Measurements from ENCODE around the gene JMJD8. TPM values are rescaled to one million over a fixed set of nuclear protein-coding genes. Genes with fewer than 3 reads are reported as not detected.
A peak's percentile ranks its signal among the peaks of the same experiment; 100 is the strongest.
"Not testable (repeated sequence)": the region's sequence is repeated elsewhere in the genome, so short reads cannot be mapped to it uniquely, and the experiment has no call there.

JMJD8 gene
- total RNA-seq, 1 donor from 2014 or later: 28.8 TPM

DNA sequence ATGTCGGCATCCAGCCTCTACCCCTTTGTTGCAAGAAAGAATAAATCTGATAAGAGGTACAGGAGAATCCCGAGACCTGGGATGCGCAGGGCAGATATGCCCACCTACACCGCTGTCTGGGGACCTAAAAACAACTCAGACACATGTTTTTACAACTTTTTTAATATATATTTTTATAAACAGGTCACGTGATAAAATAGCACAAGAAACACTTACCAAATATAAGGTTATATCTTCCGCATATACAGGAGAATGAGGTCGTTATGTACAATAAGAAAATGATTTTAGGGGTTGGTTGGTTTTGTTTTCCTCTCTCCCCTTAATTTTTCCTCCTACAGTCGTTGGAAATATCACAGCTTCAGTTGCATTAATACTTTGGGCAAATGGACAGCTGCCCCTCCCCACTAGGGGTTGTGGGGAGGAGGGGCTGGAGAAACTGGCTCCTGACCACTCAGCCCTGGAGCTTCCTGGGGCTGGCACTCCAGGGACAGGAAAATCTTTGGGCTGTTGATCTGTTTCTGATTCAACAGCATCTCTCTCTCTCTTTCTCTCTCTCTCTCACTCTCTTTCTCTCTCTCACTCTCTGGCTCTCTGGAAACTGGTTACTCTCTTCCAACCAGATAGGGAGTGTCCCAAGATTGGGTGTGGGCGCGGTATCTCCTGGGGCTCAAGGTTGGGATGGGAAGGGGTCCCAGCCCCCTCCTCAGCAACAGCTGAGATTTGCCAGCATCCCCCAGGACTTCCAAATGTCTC, 8.4 kb upstream of the JMJD8 start:
- no peak for DNase-seq (ENCODE audit: low read depth, low spot score)

DNA sequence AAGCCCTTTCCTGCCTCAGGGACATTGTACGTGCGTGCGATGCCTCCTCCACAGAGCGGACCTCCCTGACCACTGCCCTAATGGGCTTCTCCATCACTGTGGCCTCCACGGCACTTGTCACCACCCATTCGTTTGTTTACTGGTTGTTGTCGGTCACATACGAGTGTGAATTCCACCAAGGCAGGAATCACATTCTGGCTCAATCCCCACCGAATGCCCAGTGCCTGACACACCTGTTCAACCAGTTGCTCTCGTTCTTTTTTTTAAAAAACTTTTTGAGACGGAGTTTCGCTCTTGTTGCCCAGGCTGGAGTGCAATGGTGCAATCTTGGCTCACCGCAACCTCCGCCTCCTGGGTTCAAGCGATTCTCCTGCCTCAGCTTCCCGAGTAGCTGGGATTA, 7.1 kb upstream of the JMJD8 start:
- DNase-seq (ENCODE audit: low read depth, low spot score): not testable (repeated sequence)

DNA sequence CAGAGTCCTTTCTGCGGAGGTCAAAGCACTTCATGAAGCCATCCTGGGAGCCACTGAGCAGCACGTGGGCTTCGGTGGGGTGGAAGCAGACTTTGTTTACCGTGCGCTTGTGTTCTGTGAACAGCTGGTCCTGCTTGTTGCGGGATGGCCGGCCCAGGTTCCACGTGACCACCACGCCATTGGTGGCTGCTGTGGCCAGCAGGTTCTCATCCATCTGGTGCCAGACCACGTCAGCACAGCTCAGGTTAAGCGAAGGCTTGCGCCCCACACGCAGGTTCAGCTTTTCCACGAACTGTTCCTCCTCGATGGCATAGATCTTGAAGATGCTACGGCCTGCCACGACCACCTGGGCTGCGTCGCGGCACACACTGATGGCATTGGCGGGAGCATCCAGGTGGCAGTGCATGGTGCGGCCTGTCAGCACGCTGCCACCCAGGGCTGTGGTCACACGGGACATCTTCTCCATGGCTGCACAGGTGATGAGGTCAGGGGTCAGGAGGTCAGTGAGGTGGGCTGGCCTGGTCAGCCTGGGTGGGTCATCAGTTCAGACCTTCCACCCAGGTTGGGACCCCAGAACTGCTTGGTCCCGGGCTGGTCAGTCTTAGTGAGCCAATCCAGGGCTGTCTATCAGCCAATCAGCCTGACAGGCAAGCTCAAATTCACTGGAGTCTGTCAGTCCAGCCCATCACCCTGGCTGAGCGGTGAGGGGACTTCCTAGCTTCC, 5.2 kb upstream of the JMJD8 start:
- no peak for DNase-seq (ENCODE audit: low read depth, low spot score)

DNA sequence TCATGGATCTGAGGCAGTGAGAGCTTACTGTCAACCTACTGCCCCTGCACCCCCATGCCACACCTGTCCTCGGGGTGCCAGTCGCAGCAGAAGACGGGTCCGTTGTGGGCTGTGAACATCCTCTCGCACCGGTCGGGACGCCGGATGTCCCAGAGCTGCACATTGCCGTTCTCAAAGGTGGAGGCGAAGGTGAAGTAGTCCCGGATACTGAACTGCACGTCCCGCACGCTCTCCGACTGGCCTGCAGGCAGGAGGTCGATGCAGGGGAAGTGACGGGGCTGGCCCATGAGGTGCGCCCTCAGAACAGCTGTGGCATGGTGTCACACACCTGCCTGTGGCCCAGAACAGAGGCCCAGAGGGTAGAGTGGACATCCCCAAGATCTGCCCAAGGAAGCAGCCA, 3.4 kb upstream of the JMJD8 start:
- DNase-seq (ENCODE audit: low read depth, low spot score): no peak

DNA sequence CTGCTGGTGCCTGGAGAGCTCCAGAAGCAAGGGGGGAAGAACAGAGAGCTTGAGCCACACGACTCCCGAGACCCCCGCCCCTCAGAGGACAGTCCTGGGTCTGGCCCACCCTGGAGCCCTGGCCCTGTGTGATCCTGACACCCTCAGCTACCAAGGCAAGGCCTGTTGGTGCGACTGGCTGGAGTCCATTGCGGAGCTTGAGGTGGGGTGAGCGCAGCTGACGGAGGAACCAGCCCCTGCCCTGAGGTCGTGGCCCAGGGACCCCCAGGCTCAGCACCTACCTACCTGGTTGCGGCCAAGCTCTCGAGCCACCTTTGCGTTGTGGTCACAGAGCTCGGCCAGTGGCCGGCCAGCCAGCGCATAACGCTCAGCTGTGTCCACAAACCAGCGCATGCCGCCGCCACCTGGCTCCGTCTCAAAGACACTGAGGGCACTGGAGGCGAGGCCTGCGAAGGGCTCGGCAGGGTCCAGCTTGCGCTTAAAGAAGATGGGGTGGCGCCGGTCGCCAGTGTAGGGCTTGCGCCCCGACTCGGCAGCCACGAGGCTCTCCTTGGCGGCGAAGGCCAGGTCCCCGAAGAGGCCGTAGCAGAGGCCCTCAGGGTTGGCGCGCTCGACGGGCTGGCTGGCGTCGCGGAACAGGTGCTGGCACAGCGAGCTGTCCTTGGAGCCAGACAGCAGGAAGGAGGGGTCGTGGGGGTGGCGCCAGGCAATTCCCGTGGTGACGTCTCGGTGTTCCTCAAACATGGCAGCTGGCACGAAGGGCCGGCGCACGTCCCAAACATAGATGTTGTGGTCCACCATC, 2.5 kb upstream of the JMJD8 start:
- no peak for DNase-seq (ENCODE audit: low read depth, low spot score)

DNA sequence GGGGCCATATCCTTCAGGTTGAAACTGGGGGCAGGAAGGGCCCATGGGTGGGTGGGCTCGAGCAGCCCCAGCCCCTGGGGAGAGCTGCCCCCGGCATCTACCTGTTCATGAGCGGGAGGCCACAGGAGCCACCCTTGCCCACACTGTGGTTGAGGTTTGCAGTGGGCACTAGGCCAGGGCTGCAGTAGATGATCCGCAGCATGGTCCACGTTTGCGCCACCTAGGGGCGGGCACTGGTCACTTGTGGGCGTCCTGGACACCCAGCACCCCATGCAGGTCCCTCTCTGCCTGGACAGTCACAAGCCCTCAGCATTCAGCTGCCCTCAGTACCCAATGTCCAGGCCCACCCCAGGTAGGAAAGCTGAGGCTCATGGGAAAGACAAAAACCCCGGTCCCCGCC, 1.8 kb upstream of the JMJD8 start:
- DNase-seq (ENCODE audit: low read depth, low spot score): no peak

DNA sequence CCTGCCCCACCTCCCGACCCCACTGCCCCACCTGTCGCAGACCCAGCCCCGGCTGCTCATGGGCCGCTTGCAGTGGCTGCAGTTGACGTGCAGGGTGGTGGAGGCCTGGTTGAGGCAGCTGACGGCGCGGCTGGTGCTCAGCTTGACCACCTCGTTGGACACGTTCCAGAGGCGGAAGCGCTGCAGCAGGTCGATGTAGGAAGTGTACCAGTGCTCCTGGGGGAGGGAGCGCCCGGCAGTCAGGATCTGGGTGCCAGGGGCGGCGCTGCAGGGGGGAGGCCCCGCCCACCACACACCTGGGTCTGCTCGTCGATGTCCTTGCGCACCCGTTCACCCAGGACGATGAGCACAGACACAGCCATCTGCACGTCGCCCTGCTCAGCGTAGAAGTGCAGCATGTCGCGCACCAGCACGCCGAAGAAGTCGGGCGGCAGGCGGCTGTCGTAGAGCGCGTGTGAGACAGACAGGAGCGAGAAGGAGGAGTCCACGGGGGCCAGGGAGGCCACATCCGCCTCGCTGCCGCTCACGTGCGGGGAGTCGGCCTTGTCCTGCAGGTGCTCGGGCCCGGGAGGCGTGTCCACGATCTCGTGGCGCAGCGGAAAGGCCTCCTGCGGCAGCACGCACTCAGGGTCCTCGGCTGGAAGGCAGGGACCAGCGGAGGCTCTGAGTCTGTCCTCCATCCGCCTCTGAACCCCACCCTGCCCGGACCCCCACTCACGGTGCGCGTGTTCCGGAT, 995 bp upstream of the JMJD8 start:
- no peak for DNase-seq (ENCODE audit: low read depth, low spot score)

DNA sequence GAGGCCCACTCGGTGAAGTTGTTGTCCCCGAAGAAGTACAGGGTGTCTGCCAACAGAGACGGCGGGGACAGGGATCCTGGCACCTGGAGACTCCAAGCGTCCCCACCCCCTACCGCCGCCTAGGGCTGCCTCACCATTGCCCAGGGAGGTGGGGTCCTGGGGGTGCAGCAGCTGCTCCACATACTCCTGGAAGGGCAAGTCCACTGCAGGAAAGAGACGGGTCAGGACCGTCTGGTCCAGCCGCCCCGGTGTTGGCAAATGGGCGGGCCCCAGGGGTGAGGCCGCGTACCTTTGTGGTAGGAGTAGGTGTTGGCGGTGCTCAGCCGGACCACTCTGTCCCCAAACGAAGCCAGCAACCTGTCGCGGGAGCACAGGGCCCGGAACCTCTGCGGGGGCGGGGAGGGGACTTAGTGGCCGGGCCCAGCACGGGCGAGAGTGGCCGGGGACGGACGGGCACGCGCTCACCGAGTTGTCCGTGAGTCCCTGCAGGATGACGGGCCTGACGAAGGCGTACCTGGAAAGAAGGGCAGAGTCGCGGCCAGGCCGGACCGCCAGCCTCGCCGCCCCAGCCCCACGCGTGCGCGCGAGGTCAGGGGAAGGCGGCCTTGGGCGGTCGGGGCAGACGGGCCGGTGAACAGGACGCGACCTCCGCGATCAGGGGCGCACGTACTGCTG, 601 bp downstream of the JMJD8 start:
- no peak for DNase-seq (ENCODE audit: low read depth, low spot score)

DNA sequence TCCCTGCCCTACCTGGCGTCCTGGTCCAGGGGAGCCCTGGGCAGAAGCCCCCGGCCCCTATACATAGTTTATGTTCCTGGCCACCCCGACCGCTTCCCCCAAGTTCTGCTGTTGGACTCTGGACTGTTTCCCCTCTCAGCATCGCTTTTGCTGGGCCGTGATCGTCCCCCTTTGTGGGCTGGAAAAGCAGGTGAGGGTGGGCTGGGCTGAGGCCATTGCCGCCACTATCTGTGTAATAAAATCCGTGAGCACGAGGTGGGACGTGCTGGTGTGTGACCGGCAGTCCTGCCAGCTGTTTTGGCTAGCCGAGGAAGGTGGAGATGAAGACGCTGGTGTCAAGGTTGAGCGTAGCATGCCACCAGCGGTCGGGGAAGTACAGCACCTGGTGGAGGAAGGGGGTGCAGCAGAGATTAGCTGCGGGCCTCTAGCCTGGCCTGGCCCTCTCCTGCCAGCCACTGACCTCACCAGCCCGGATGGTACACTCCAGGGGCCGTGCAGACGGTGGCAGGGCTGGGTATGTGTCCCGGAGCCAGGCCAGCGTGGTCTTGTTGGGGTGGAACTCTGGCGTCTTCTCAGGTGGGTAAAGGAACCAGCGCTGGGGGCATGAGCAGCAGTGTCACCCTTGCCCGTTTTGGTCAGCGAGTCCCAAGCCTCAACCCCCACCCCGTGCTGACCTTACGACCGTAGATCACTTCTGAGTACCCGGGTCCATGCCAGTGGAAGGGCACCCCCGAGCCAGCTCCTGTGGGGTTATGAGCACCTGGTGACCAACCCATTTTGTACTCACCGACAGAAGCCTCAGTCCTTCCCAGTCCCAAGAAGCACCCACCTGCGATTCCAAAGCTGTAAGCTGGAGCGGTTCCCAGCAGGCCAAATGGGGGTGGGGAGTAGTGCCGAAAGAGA, 1.4 kb downstream of the JMJD8 start:
- DNase-seq (ENCODE audit: low read depth, low spot score): no peak

DNA sequence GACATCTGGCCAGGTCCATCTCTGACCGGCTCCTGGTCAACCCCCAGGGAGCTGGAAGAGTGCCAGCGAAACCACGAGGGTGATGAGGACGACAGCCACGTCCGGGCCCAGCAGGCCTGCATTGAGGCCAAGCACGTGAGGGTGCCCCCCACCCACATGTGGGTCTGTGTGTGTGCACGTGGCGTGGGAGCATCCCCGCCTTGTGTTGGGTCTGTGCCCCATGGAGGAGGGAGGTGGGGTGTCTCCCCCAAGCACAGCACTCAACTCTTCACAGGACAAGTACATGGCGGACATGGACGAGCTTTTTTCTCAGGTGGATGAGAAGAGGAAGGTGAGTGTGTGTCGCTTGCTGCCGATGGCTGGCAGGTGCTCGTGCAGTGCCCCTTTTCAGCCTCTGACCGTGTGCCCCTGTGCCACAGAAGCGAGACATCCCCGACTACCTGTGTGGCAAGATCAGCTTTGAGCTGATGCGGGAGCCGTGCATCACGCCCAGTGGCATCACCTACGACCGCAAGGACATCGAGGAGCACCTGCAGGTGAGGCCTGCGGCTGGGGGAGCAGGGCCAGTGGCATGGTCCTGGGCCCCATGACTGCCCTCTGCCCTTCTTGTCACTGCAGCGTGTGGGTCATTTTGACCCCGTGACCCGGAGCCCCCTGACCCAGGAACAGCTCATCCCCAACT, 2.2 kb downstream of the JMJD8 start:
- DNase-seq (ENCODE audit: low read depth, low spot score): no peak

DNA sequence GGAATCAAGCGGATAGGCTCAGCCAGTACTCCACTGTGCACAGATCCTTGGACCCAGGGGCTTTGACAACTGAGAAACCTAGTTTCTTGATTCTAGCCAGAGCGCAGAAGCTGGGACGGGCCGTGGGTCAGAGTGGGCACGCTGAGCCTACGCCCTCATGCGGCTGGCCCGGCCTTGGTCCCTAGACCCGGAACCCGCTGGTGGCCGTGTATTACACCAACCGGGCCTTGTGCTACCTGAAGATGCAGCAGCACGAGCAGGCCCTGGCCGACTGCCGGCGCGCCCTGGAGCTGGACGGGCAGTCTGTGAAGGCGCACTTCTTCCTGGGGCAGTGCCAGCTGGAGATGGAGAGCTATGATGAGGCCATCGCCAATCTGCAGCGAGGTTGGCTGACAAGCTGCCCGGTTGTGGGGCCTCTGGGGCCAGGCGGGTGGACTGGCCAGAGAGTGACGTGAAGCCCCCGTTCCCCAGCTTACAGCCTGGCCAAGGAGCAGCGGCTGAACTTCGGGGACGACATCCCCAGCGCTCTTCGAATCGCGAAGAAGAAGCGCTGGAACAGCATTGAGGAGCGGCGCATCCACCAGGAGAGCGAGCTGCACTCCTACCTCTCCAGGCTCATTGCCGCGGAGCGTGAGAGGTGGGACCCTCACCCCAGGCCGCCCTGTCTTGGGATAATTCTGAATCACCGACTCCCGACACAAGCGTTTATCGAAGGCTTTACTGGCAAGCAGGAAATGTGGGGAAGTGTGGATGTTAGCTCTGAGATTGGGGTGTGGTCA, 3.0 kb downstream of the JMJD8 start:
- no peak for DNase-seq (ENCODE audit: low read depth, low spot score)

DNA sequence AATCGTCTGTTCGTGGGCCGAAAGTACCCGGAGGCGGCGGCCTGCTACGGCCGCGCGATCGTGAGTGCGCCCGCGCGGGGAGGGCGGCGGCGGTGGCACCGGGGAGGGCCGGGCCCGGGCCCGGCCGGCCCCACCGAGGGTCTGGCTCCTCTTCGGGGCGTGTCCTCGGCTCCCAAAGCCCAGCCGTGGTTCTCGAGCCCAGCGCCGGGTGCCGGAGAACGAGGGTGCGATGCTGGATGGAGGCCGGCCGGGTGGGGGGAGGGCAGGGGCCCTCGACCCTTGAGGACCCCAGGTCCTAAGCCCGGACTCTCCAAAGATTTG, 3.5 kb downstream of the JMJD8 start:
- no peak for DNase-seq (ENCODE audit: low read depth, low spot score)

DNA sequence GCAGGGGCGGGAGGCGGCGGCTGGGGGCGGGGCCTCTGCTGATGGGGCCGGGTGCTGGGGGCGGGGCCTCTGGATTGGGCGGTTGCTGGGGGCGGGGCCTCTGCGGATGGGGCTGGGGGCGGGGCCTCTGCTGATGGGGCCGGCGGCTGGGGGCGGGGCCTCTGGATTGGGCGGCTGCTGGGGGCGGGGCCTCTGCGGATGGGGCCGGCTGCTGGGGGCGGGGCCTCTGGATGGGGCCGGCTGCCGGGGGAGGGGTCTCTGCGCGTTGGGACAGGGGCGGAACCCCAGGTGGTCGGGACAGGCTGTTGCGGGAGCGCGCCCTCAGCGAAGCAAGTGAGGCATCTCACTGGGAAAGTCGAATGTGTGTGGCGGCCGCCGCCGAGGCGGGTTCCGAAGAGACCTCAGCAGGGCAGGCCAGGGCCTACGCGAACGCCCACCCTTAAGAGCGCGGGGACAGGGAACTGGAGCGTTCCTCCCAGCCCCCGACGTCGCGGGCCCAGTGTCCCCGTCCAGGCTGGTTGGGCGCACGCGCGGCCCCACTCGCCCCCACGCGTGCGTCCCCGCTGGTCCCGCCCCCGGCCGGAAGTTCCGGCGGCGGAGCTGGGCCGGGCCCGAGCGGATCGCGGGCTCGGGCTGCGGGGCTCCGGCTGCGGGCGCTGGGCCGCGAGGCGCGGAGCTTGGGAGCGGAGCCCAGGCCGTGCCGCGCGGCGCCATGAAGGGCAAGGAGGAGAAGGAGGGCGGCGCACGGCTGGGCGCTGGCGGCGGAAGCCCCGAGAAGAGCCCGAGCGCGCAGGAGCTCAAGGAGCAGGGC, 4.1 kb downstream of the JMJD8 start, which contains the start of gene STUB1:
STUB1 (plus strand) TSS at position 597 of the 811 bp plus-strand sequence; CDS start at position 713, 116 bp downstream.
- DNase-seq (ENCODE audit: low read depth, low spot score): peak; percentile 44

DNA sequence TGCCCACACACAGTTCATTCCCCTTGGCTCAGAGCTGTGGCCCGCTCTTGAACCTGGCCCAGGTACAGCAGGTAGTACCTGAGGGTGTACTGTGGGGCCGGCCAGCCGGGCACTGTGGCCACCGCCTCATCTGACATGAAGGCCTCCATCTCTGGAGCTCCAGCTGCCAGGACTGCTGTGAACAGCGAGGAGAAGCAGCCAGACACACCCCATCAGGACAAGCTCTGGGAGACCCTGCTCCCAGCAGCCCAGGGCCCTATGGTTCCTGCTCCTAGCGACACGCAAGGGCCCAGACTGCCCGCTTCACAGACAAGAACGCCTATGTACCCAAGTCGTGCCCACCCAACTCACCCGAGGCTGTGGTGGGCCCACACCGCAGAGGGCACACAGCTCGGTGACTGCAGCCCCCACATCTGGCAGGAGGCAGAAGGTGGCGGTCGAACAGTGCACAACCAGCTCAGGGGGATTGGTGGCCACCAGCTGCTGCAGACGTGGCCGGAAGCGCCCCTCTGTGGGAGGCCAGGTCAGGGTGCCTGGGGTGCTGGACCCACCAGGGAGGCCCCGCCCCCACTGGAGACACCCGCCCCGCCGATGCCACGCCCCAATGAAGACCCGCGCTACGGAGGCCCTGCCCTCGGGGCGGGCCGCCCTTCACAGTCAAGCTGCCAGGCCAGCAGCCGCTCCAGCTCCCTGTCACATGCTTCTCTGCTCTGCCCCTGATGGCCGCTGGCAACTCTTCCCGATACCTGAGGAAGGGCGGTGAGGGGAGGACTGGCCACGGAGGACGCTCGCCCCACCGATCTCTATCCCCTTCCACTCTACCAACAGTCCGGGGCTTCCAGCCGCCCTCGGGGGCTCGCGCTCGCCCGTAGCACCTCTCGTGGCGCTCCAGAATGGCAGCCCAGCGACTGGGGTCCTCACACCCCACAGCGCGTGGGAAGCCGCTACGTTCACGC, 5.0 kb downstream of the JMJD8 start:
- no peak for DNase-seq (ENCODE audit: low read depth, low spot score)

DNA sequence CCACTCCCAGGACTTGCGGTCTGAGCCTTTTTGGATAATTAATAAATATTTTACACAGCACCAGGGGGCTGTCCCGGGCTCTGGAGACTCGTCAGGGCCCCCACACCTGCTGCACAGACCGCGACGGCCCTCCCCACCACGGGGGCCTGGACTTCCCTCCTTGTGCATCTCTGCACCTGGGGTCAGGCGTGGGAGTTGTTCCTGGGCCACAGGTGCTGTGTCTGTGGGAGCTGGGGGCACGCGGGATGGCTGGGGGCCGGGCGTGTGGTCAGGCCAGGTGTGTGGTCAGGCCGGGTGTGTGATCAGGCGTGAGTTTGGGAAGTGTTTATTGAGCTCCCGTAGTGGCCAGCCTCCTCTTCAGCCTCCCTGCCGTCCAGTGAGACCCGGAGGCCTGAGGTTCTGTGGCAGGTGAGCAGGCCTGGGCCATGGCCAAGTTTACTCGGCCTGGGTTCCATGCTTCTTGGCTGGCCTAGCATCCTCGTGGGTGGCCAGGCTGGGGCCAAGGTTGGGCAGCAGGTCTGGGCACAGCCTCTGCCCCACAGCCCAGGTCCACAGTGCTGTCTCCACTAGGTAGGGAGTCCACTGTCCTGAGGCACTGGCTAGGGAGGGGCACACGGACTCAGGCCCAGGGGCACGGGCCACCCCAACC, 5.8 kb downstream of the JMJD8 start:
- DNase-seq (ENCODE audit: low read depth, low spot score): no peak
